GM12865 (cell line): ENCODE results near the gene C3orf49.

ENCODE experiments used
- DNase-seq: peaks from one replicate; pipeline ENCODE4 v3.0.0; 2010; ENCODE audit warnings: low read depth
- H3K4me3 ChIP-seq: 2 replicates; pipeline ENCODE4 v1.5.1; 2011; ENCODE audit warnings: mild to moderate bottlenecking, low read depth, low read length, control low read depth
- CTCF ChIP-seq: IDR thresholded peaks from 2 replicates; pipeline ENCODE4 v1.5.1; 2011; ENCODE audit warnings: low read length, control low read depth, low read depth, inconsistent platforms; ENCODE audit not compliant: insufficient read depth; ENCODE audit errors: missing control alignments

C3orf49 gene

DNA sequence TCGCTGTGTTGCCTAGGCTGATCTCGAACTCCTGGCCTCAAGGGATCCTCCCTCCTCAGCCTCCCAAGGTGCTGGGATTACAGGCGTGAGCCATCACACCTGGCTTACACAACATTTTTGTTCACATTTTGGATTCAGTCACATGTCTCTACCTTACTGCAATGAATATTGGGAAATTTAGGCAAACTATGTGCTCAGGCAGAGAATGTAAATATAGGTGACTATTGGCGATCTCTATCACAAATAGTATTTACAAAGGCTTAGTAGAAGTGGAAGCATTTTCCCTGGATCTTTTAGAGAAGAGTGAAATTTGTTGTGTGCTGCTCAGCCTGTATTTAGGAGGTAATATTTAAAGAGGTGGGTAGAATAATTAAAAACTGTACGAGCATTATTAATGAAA, 72.4 kb downstream of the C3orf49 start:
- no peak overlapping the region for H3K4me3 ChIP-seq
- DNase-seq = no peak
- no peak for TF ChIP-seq CTCF

DNA sequence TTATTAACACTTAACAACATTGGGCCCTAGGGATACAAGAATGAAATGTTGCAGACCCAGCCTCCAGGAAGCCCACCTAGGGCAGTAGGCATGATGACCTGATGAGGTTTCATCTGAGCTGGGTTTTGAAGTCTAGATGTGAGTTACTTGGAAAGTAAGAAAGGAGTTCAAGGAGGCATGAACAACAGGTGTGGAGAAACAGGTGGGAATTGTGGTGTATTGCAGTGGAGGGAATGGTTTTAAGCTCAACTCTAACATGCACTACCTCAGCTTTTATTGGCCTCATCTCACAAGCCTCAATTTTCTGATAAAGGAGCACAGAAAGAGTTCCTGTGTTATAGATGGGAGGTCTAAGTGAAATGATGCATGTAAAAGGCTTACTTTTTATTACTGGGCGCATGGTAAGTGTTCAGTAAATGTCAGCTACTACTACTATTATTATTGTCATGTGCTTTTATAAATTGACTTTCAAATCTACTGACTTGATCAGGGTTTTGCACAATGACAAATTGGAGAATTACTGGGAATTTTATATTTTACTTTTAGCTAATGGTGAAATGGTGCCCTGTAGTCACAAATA, 73.8 kb downstream of the C3orf49 start:
- H3K4me3 ChIP-seq = no peak overlapping the region
- TF ChIP-seq CTCF = no peak

GRCh38 chr3:63895422-63896189, 76.5 kb downstream of the C3orf49 start:
- no peak overlapping the region for H3K4me3 ChIP-seq
- DNase-seq = no peak
- no peak for TF ChIP-seq CTCF

More for the DNA sequence above, 73.8 kb downstream of the C3orf49 start:
- DNase-seq = no peak

DNA sequence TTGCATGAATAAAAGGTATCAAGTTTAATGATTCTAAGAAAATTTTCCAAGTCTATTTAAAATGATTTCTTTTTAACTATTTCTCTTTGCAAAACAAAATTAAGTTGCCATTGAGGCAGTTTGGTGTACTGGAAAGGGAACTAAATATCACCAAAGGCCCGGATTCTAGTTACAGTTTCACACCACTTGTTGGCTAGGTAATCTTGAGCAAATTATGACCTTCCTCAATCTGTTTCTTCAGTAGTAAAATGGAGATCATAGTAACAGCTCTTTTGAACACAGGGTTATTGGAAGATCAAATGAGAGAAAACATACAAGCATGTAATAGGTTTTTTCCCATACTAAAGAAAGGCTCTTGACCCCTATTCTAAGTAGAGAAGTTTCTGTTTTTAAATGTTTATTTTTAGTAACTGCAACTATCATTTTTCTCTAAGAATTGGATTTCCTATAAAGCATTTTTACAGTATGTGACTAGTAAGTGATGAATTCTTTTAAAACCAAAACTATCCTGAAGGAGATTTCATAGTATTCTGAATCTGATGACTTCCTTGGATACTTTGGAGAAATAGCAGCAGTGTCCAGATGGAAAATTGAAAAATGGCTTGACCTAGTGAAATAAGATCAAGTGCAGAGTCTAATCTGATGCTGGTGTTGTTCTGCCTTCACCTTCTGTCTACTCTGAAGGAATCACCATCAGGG, 77.4 kb downstream of the C3orf49 start:
- TF ChIP-seq CTCF = no peak
- peak; percentile 55 for DNase-seq

More for the DNA sequence above, 77.4 kb downstream of the C3orf49 start:
- H3K4me3 ChIP-seq = no peak overlapping the region
